GM20000 (cell line): Measurements from ENCODE around the gene PANK1.

Experiments
- DNase-seq: peaks from one replicate; pipeline ENCODE4 v3.0.0; 2012; ENCODE audit warnings: low spot score
- TF ChIP-seq, protein P1 (sequence below): IDR thresholded peaks from 2 replicates; pipeline ENCODE4 v1.5.1; 2012; ENCODE audit warnings: mild to moderate bottlenecking, control low read depth; ENCODE audit errors: extremely low read depth, missing control alignments

The PANK1 gene

DNA sequence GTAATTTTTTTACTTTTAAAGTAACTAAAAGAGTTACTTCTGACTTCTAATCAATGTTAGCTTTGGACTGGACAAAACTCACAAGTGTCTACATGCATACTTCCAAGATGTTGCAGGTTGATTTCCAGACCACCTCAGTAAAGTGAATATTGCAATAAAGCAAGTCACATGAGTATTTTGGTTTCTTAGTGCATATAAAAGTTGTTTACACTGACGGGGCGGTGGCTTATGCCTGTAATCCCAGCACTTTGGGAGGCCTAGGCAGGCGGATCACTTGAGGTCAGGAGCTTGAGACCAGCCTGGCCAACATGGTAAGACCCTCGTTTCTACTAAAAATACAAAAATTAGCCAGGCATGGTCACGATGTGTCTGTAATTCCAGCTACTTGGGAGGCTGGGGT, 40.8 kb downstream of the PANK1 start:
- no peak for DNase-seq
- TF ChIP-seq, protein P1, sequence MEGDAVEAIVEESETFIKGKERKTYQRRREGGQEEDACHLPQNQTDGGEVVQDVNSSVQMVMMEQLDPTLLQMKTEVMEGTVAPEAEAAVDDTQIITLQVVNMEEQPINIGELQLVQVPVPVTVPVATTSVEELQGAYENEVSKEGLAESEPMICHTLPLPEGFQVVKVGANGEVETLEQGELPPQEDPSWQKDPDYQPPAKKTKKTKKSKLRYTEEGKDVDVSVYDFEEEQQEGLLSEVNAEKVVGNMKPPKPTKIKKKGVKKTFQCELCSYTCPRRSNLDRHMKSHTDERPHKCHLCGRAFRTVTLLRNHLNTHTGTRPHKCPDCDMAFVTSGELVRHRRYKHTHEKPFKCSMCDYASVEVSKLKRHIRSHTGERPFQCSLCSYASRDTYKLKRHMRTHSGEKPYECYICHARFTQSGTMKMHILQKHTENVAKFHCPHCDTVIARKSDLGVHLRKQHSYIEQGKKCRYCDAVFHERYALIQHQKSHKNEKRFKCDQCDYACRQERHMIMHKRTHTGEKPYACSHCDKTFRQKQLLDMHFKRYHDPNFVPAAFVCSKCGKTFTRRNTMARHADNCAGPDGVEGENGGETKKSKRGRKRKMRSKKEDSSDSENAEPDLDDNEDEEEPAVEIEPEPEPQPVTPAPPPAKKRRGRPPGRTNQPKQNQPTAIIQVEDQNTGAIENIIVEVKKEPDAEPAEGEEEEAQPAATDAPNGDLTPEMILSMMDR, result no peak

DNA sequence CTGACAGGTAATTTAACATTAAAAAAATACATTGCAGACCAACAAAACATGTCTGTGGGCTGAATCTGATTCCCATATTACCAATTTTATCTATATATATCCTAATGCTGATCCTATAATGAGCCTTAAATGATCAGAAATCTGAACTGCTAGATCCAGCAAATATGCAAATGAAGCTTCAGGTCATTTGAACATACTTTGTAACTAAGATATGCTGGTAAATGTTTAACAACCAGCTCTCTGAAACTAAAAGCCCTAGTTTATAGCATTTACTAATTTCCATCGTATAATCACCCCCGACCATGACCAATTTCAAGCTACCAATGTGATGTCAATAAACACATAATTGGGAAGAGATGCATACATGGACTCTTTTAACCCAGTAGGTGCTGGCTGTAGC, 42.1 kb downstream of the PANK1 start:
- TF ChIP-seq, protein P1, result no peak
- DNase-seq, result no peak

DNA sequence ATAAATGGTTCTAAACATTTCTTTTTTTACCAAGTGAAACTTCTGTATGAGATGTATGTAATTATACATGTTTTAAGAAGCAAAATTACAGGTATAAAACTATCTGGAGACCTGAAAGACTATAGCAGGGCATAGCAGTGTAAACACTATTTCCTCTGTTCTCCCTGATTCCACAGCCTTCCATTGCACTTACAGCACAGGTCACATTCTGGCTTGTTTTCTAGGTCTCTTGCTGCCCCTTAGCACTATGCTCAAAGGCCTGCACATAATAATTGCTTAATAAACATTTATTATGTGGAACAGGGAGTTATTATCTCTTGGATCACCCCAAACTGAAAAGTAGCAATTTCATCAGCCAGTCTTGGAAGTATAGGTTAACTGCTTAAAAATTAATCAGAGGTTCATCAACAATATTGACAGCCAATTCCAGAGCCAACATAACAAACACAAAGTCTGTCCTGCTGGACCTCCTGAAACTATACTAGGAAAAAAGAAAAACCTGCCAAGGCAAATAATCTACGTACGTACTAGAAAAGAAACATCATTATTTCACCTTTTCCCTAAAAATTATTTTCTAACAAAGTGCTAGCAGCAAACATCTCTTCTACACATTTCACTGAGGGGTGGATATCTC, 43.2 kb downstream of the PANK1 start:
- TF ChIP-seq, protein P1, result no peak
- no peak for DNase-seq

DNA sequence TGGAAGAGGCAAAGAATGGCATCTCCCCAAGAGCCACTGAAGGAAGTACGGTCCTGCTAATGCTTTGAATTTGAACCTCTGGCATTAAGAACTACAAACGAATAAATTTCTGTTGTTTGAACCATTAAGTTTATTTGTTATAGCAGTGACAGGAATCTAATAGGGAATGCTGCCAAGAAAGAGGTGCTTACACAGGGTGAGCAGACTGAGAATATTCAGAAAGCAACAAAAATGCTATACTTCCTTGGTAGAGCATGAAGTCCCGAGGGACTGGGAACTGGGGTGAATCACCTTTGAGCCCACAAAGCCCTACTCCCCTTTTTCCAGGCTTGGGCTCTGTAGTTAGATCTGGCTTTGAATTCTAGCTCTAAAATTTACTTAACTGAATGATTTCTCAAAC, 45.0 kb downstream of the PANK1 start:
- TF ChIP-seq, protein P1, result no peak
- DNase-seq, result no peak

DNA sequence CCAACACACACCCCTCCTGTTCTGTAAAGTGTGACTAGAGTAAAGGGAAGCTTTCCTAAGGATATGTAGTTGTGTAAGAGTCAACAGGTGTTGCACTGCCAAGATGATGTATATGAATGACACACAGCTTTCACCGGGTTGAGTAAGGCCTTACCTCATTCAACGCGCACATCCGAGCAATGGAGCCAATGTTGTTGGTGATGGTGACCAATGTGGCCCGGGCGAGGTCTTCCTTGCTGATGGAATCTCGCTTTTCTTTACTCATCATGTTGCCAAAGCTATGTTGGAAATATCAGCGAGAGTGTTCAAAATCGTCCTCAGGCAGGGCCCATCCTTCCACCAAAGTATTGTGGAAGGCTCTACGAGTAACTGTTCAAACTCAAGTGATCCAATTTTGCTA, 52.0 kb downstream of the PANK1 start:
- TF ChIP-seq, protein P1, result no peak

DNA sequence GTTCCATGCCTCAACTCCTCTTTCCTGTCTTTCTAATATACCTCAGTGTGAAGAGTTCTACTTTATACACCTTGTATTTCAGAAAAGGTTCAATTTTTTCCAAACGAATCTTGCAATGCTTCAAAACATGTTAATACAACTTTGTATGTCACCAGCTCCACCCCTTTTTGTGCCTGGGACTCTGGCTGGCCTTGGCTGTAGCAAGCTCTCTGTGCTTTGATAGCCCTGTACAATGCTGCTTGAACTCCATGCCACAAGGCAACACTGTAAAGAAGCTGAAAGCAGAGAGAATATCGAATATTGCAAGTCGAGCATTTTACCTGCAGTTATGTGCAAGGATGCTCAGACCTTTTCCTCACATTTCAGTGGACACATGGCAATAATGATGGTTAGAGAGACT, 52.5 kb downstream of the PANK1 start:
- no peak for DNase-seq
- TF ChIP-seq, protein P1, result no peak

More for the DNA sequence above, 52.0 kb downstream of the PANK1 start:
- no peak for DNase-seq

DNA sequence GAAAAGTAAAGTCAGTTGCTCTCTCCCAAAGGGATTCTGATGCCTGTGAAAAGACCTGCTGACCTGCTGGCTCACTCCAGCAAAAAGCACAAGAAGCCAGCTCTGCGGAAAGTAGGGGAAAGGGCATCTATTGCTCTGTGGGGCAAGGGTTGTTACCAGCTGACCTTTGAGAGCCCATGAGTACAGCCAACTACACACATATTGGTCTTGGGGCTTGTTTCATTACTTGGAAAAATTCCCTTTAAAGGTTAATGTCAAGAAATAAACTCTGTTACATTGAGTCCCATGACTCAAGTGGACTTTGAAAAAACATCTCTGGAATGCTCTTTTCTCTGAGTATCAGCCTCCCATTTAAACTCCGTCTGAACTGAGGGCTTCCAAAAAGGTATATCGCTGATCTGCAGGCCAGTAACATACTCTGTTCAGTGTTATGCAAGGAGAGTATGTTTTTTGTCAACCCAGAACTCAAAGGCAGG, 53.2 kb downstream of the PANK1 start:
- DNase-seq, result no peak
- TF ChIP-seq, protein P1, result no peak
